Measurements from ENCODE around the gene PLCL1.

DNA sequence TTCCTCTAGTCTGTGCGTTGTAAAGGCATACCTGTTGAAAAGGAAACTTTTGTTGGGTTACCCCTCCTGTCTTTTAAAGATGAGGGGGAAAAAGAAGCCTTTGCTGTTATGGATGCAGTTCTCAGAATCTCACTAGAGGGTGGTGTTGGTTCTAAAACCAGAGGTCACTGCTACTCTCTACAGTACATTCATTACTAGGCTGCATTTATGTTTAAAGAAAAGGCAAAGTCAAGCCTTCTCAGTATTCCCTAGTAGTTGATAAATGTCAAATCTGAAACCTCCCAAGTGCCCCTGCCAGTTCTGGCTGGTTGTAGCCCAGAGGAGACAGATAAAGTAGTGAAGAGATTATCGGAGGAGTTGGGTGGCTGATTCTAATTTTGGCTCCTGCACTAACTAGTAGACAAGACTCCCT is 1.4 kb upstream of the PLCL1 start:
- TF ChIP-seq, protein P1, sequence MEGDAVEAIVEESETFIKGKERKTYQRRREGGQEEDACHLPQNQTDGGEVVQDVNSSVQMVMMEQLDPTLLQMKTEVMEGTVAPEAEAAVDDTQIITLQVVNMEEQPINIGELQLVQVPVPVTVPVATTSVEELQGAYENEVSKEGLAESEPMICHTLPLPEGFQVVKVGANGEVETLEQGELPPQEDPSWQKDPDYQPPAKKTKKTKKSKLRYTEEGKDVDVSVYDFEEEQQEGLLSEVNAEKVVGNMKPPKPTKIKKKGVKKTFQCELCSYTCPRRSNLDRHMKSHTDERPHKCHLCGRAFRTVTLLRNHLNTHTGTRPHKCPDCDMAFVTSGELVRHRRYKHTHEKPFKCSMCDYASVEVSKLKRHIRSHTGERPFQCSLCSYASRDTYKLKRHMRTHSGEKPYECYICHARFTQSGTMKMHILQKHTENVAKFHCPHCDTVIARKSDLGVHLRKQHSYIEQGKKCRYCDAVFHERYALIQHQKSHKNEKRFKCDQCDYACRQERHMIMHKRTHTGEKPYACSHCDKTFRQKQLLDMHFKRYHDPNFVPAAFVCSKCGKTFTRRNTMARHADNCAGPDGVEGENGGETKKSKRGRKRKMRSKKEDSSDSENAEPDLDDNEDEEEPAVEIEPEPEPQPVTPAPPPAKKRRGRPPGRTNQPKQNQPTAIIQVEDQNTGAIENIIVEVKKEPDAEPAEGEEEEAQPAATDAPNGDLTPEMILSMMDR (IDR thresholded peaks at IDR 0.05) = peak; percentile 83
- no peak for TF ChIP-seq ZFX (IDR thresholded peaks at IDR 0.05; ENCODE audit: borderline replicate concordance)

Data from 22Rv1 (cell line).